ENCODE data around the gene WNK2. TPM values are rescaled to one million over a fixed set of nuclear protein-coding genes. Genes with fewer than 3 reads are reported as not detected.

The WNK2 gene
- total RNA-seq, 1 donor from 2014 or later = 336 TPM

DNA sequence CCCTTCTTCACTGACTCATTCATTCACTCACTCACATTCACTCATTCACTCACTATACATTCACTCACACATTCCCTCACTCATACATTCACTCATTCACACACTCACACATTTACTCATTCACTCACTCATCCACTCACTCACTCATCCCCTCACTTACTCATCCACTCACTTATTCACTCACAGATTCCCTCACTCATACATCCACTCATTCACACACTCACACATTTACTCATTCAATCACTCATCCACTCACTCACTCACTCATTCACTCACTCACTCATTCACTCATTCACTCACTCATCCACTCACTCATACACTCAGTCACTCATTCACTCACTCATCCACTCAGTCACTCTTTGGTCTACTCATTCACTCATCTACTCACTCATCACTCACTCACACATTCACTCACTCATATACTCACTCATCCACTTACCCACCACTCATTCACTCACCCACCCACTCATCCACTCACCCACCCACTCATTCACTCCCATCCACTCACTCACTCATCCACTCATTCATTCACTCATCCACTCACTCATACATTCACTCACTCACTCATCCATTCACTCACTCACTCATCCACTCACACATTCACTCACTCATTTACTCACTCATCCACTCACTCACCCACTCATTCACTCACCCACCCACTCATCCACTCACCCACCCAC is 27.2 kb downstream of the WNK2 start:
- Mint-ChIP-seq H3K9me3 (ENCODE audit: unreplicated experiment) (peaks cover 11% of the 10 kb centered on the region), H3K4me1 (ENCODE audit: low read depth, unreplicated experiment) (peaks cover 47% of the 10 kb centered on the region), H3K27me3 (ENCODE audit: unreplicated experiment) (peaks cover 10% of the 10 kb centered on the region), H3K27ac (ENCODE audit: unreplicated experiment) (no peak overlapping the region), H3K36me3 (ENCODE audit: unreplicated experiment) (peaks cover 8% of the 10 kb centered on the region), H3K4me3 (ENCODE audit: unreplicated experiment) (no peak overlapping the region)
- DNase-seq = no peak
- TF ChIP-seq, protein P1, sequence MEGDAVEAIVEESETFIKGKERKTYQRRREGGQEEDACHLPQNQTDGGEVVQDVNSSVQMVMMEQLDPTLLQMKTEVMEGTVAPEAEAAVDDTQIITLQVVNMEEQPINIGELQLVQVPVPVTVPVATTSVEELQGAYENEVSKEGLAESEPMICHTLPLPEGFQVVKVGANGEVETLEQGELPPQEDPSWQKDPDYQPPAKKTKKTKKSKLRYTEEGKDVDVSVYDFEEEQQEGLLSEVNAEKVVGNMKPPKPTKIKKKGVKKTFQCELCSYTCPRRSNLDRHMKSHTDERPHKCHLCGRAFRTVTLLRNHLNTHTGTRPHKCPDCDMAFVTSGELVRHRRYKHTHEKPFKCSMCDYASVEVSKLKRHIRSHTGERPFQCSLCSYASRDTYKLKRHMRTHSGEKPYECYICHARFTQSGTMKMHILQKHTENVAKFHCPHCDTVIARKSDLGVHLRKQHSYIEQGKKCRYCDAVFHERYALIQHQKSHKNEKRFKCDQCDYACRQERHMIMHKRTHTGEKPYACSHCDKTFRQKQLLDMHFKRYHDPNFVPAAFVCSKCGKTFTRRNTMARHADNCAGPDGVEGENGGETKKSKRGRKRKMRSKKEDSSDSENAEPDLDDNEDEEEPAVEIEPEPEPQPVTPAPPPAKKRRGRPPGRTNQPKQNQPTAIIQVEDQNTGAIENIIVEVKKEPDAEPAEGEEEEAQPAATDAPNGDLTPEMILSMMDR (IDR thresholded peaks at IDR 0.05; ENCODE audit: partially characterized antibody, unreplicated experiment) = no peak

DNA sequence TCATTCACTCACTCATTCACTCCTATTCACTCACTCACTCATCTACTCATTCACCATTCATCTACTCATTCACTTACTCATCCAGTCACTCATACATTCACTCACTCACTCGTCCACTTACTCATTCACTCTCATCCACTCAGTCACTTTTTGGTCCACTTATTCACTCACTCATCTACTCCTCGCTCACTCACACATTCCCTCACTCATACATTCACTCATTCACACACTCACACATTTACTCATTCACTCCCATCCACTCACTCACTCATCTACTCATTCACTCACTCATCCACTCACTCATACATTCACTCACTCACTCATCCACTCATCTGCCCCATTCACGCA is 27.7 kb downstream of the WNK2 start:
- TF ChIP-seq, protein P1 (IDR thresholded peaks at IDR 0.05; ENCODE audit: partially characterized antibody, unreplicated experiment) = no peak
- Mint-ChIP-seq H3K9me3 (ENCODE audit: unreplicated experiment) (peaks cover 11% of the 10 kb centered on the region), H3K27me3 (ENCODE audit: unreplicated experiment) (peaks cover 10% of the 10 kb centered on the region), H3K27ac (ENCODE audit: unreplicated experiment) (no peak overlapping the region), H3K4me3 (ENCODE audit: unreplicated experiment) (no peak overlapping the region), H3K4me1 (ENCODE audit: low read depth, unreplicated experiment) (peaks cover 43% of the 10 kb centered on the region), H3K36me3 (ENCODE audit: unreplicated experiment) (peaks cover 8% of the 10 kb centered on the region)
- DNase-seq = no peak

DNA sequence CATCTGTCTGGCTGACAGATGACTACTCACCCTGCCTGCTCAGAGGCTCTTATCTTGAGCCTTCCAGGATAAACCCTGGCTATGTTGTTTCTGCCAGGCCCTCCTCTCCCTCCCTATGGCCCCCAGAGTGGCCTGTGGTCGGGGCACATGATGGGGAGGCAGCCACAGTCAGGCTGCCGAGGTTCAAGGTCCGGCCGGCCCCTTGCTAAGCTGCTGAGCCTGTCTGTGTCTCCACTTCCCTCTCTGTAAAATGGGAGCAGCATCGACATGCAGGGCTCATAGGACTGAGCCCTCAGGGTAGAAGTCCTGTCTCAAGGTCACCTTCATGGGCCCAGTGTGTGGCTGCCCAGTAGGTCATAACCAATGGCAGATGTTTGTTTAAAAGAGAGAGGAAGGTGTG is 28.5 kb downstream of the WNK2 start:
- Mint-ChIP-seq H3K27me3 (ENCODE audit: unreplicated experiment) (peaks cover 8% of the 10 kb centered on the region), H3K36me3 (ENCODE audit: unreplicated experiment) (peaks cover 8% of the 10 kb centered on the region), H3K9me3 (ENCODE audit: unreplicated experiment) (peaks cover 9% of the 10 kb centered on the region), H3K4me1 (ENCODE audit: low read depth, unreplicated experiment) (peaks cover 38% of the 10 kb centered on the region), H3K27ac (ENCODE audit: unreplicated experiment) (no peak overlapping the region), H3K4me3 (ENCODE audit: unreplicated experiment) (no peak overlapping the region)
- TF ChIP-seq, protein P1 (IDR thresholded peaks at IDR 0.05; ENCODE audit: partially characterized antibody, unreplicated experiment) = no peak
- DNase-seq = no peak

DNA sequence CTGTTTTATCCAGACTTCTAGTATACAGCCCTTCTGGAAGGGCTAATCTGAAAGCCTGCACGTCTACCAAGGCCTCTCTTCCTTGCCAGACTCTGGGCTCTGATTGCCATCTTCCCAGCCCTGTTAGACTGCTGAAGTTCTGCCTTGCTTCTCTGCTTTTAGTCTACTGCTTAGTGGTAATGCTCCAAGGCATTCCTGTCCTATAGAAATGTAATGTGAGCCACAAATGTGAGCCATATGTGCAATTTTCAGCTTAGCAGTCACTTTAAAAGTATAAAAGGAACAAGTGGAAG is 32.1 kb downstream of the WNK2 start:
- TF ChIP-seq, protein P1 (IDR thresholded peaks at IDR 0.05; ENCODE audit: partially characterized antibody, unreplicated experiment) = no peak
- Mint-ChIP-seq H3K27me3 (ENCODE audit: unreplicated experiment) (no peaks in the 10 kb centered on the region), H3K27ac (ENCODE audit: unreplicated experiment) (no peak overlapping the region), H3K4me3 (ENCODE audit: unreplicated experiment) (no peak overlapping the region), H3K9me3 (ENCODE audit: unreplicated experiment) (peaks cover 8% of the 10 kb centered on the region), H3K36me3 (ENCODE audit: unreplicated experiment) (peaks cover 8% of the 10 kb centered on the region), H3K4me1 (ENCODE audit: low read depth, unreplicated experiment) (peaks cover 24% of the 10 kb centered on the region)
- peak; percentile 8 for DNase-seq

DNA sequence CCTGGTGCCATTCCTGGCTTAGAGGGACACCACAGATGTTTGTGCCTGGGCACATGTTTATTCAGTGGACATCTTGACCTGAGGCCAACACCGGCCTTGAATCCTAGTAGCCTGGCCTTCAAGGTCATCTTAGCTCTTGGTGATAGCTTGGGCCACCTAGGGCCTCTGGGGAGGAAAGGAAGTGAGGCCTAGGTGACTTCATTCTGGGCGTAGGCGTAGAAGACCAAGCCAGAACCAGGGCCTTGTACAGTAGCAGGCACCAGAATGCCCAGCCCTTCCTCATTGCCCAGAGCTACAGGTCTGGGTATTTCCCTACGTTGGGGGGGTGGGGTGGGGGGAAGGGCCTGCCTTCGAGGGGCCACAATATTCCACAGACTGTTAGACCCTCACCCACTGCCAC is 33.8 kb downstream of the WNK2 start:
- H3K9me3 Mint-ChIP-seq (ENCODE audit: unreplicated experiment) = peaks cover 10% of the 10 kb centered on the region
- no peak overlapping the region for H3K27ac Mint-ChIP-seq (ENCODE audit: unreplicated experiment)
- TF ChIP-seq, protein P1 (IDR thresholded peaks at IDR 0.05; ENCODE audit: partially characterized antibody, unreplicated experiment) = no peak
- DNase-seq = peak; percentile 8
- peaks cover 8% of the 10 kb centered on the region for H3K36me3 Mint-ChIP-seq (ENCODE audit: unreplicated experiment)
- H3K4me1 Mint-ChIP-seq (ENCODE audit: low read depth, unreplicated experiment) = peaks cover 26% of the 10 kb centered on the region
- no peak overlapping the region for H3K4me3 Mint-ChIP-seq (ENCODE audit: unreplicated experiment)
- peaks cover 4% of the 10 kb centered on the region for H3K27me3 Mint-ChIP-seq (ENCODE audit: unreplicated experiment)
